ENCODE measurements around the gene KLRC4. TPM values are rescaled to one million over a fixed set of nuclear protein-coding genes. Genes with fewer than 3 reads are reported as not detected.

The KLRC4 gene
- total RNA-seq, 6 donors from 2014 or later = 0.51 to 4.2 (median 3.0) TPM; not detected in 1

- 73 to 85% methylated on average over 5 of the region's 5 CpGs for WGBS, 2 donors
- H3K9me3 ChIP-seq = no peaks in the 10 kb centered on the region
- TF ChIP-seq CTCF (IDR thresholded peaks at IDR 0.05) = no peak
- peak overlapping the region in 3 of 4 donors; percentile 56 to 59 (median 57) for H3K4me3 ChIP-seq
- peak overlapping the region; percentile 83 to 95 (median 88) for H3K27ac ChIP-seq
- H3K36me3 ChIP-seq = no peaks in the 10 kb centered on the region
- no peak for DNase-seq
- ATAC-seq (ENCODE audit: low FRiP score in 2 of 2) = no peak
- no peaks in the 10 kb centered on the region for H3K27me3 ChIP-seq
- H3K4me1 ChIP-seq = peaks cover 14 to 42% (median 27%) of the 10 kb centered on the region in 4 donors
These were observed 46.0 kb downstream of the KLRC4 start for GRCh38 chr12:10363658-10363913.

- Histone ChIP-seq H3K9me3 (no peaks in the 10 kb centered on the region), H3K4me3 (peak overlapping the region in 1 of 4 donors; percentile 59), H3K4me1 (peaks cover 14 to 42% (median 27%) of the 10 kb centered on the region in 4 donors), H3K36me3 (no peaks in the 10 kb centered on the region), H3K27ac (peak overlapping the region; percentile 83 to 95 (median 88)), H3K27me3 (no peaks in the 10 kb centered on the region)
- 52 to 60% methylated on average over 9 of the region's 9 CpGs for WGBS, 2 donors
- TF ChIP-seq EP300 (IDR thresholded peaks at IDR 0.05) = no peak
- TF ChIP-seq POLR2AphosphoS5 (IDR thresholded peaks at IDR 0.05) = no peak
- TF ChIP-seq POLR2A (IDR thresholded peaks at IDR 0.05) = no peak
- TF ChIP-seq CTCF (IDR thresholded peaks at IDR 0.05) = no peak
- ATAC-seq (ENCODE audit: low FRiP score in 2 of 2) (no peak), DNase-seq (no peak)
These were observed 46.5 kb downstream of the KLRC4 start for GRCh38 chr12:10362828-10363657.

GRCh38 chr12:10362325-10362724 is 47.2 kb downstream of the KLRC4 start:
- Histone ChIP-seq H3K4me1 (peaks cover 14 to 42% (median 27%) of the 10 kb centered on the region in 4 donors), H3K27ac (peak overlapping the region; percentile 8 to 95 (median 84)), H3K9me3 (no peaks in the 10 kb centered on the region), H3K36me3 (no peaks in the 10 kb centered on the region), H3K4me3 (no peak overlapping the region), H3K27me3 (no peaks in the 10 kb centered on the region)
- TF ChIP-seq POLR2A (IDR thresholded peaks at IDR 0.05) = no peak
- TF ChIP-seq POLR2AphosphoS5 (IDR thresholded peaks at IDR 0.05) = no peak
- no peak for TF ChIP-seq EP300 (IDR thresholded peaks at IDR 0.05)
- no peak for TF ChIP-seq CTCF (IDR thresholded peaks at IDR 0.05)
- 44 to 55% methylated on average over 3 of the region's 3 CpGs for WGBS, 2 donors
- ATAC-seq (ENCODE audit: low FRiP score in 2 of 2) (no peak), DNase-seq (no peak)

GRCh38 chr12:10361622-10362021 is 47.9 kb downstream of the KLRC4 start:
- Histone ChIP-seq H3K27ac (peak overlapping the region in 3 of 4 donors; percentile 20 to 35 (median 32)), H3K27me3 (no peaks in the 10 kb centered on the region), H3K36me3 (no peaks in the 10 kb centered on the region), H3K4me3 (no peak overlapping the region), H3K4me1 (peaks cover 8 to 36% (median 24%) of the 10 kb centered on the region in 4 donors), H3K9me3 (no peaks in the 10 kb centered on the region)
- DNase-seq (no peak), ATAC-seq (ENCODE audit: low FRiP score in 2 of 2) (no peak)
- 57 to 72% methylated on average over 4 of the region's 4 CpGs for WGBS, 2 donors
- TF ChIP-seq POLR2AphosphoS5 (IDR thresholded peaks at IDR 0.05) = no peak
- TF ChIP-seq POLR2A (IDR thresholded peaks at IDR 0.05) = no peak
- no peak for TF ChIP-seq EP300 (IDR thresholded peaks at IDR 0.05)
- TF ChIP-seq CTCF (IDR thresholded peaks at IDR 0.05) = no peak

GRCh38 chr12:10361084-10361483 is 48.5 kb downstream of the KLRC4 start:
- Histone ChIP-seq H3K4me1 (peaks cover 5 to 31% (median 19%) of the 10 kb centered on the region in 4 donors), H3K36me3 (no peaks in the 10 kb centered on the region), H3K4me3 (no peak overlapping the region), H3K27ac (peak overlapping the region in 1 of 4 donors; percentile 20), H3K9me3 (no peaks in the 10 kb centered on the region), H3K27me3 (no peaks in the 10 kb centered on the region)
- WGBS, 2 donors = 70 to 77% methylated on average over 4 of the region's 4 CpGs
- DNase-seq (no peak), ATAC-seq (ENCODE audit: low FRiP score in 2 of 2) (no peak)
- no peak for TF ChIP-seq POLR2AphosphoS5 (IDR thresholded peaks at IDR 0.05)
- TF ChIP-seq POLR2A (IDR thresholded peaks at IDR 0.05) = no peak
- TF ChIP-seq CTCF (IDR thresholded peaks at IDR 0.05) = no peak
- no peak for TF ChIP-seq EP300 (IDR thresholded peaks at IDR 0.05)
